Panc1 (cell line): ENCODE results near the gene SMC5. TPM values are rescaled to one million over a fixed set of nuclear protein-coding genes. Genes with fewer than 3 reads are reported as not detected.

ENCODE experiments used
- ATAC-seq: fragments of 200-7000 bp; cut with Tn5 transposase; 2 replicates; pipeline ENCODE4 v1.9.1; 2020; ENCODE audit warnings: mild to moderate bottlenecking, moderate library complexity
- BruUV-seq: library from RNA; stranded (reverse); fragments of 400-500 nt; replicated peaks from 2 replicates; lab custom pipeline; 2021; lab: Mats Ljungman, UMichigan
- CTCF ChIA-PET: fragments of 300-600 bp; sonication (Branson Sonifier 250); formaldehyde crosslinking; loops from one replicate; lab custom pipeline; 2022; ENCODE audit warnings: antibody characterized with exemption; lab: Charles Lee
- POLR2A ChIA-PET: fragments of 300-600 bp; sonication (Branson Sonifier 250); formaldehyde crosslinking; loops from one replicate; lab custom pipeline; 2022; ENCODE audit warnings: antibody characterized with exemption; lab: Charles Lee
- DNase-seq: peaks from one replicate; pipeline ENCODE4 v3.0.0-alpha.2; 2010; ENCODE audit warnings: low read depth, low spot score
- H3K27ac ChIP-seq: 2 replicates; pipeline ENCODE4 v1.5.1; 2011; ENCODE audit warnings: mild to moderate bottlenecking, low read length, inconsistent platforms
- H3K27me3 ChIP-seq: fragments of 200-500 bp; sonication (Bioruptor generic); 2 replicates; pipeline ENCODE4 v1.6.0; 2014; ENCODE audit warnings: low read length, inconsistent platforms; ENCODE audit not compliant: control insufficient read depth, insufficient read depth
- H3K36me3 ChIP-seq: fragments of 200-500 bp; sonication (Bioruptor generic); 2 replicates; pipeline ENCODE4 v1.5.1; 2014; ENCODE audit warnings: inconsistent platforms, mild to moderate bottlenecking, low read length, moderate library complexity; ENCODE audit not compliant: control insufficient read depth, insufficient read depth
- H3K4me1 ChIP-seq: 2 replicates; pipeline ENCODE4 v1.5.1; 2011; ENCODE audit warnings: inconsistent platforms, mild to moderate bottlenecking, low read length, moderate library complexity; ENCODE audit not compliant: control insufficient read depth, insufficient read depth
- H3K4me3 ChIP-seq, 2 experiments: 2 replicates each; pipeline ENCODE4 v1.5.1; 2011 to 2012; ENCODE audit warnings: low read depth in 2 of 2, low read length in 2 of 2, mild to moderate bottlenecking in 2 of 2, inconsistent platforms in 1 of 2, moderate library complexity in 1 of 2
- H3K9me3 ChIP-seq: fragments of 200-500 bp; sonication (Bioruptor generic); 2 replicates; pipeline ENCODE4 v1.5.1; 2014; ENCODE audit warnings: low read depth, mild to moderate bottlenecking, inconsistent platforms, low read length, moderate library complexity; ENCODE audit not compliant: control insufficient read depth, insufficient read depth
- POLR2AphosphoS5 ChIP-seq: IDR thresholded peaks from 2 replicates; pipeline ENCODE4 v1.6.1; 2012; ENCODE audit warnings: mild to moderate bottlenecking, low read depth, low read length, moderate library complexity
- SIN3A ChIP-seq: IDR thresholded peaks from 2 replicates; pipeline ENCODE4 v1.6.1; 2012; ENCODE audit warnings: low read depth, mild to moderate bottlenecking, low read length, moderate library complexity, borderline replicate concordance; ENCODE audit not compliant: insufficient read depth
- TCF7L2 ChIP-seq: IDR thresholded peaks from 2 replicates; pipeline ENCODE4 v1.6.1; 2011; ENCODE audit warnings: mild to moderate bottlenecking, low read depth, low read length, inconsistent platforms
- in situ Hi-C: cut with HindIII; loops from 2 replicates; pipeline ENCODE4 v1.10.0; 2016; ENCODE audit warnings: low sequenced_read_pairs, low pct_unique_long_range_greater_than_20kb
- intact Hi-C: fragments of 100-400 bp; cut with micrococcal nuclease; formaldehyde crosslinking; loops from one replicate; pipeline ENCODE4 v1.10.0; 2022; ENCODE audit not compliant: unreplicated experiment
- total RNA-seq: library from RNA; stranded (reverse); gene quantifications from one replicate; pipeline ENCODE4 v1.2.1, GENCODE V29; 2021; ENCODE audit not compliant: unreplicated experiment
- TF ChIP-seq, protein P1 (sequence below), 2 experiments: IDR thresholded peaks; 2 replicates each; pipeline ENCODE4 v1.6.1; 2011 to 2012; ENCODE audit warnings: low read depth in 2 of 2, control low read depth in 1 of 2, low read length in 1 of 2, mild to moderate bottlenecking in 1 of 2, moderate library complexity in 1 of 2; ENCODE audit not compliant: insufficient read depth in 1 of 2
- TF ChIP-seq, protein P2 (sequence below): fragments of 450-650 bp; IDR thresholded peaks from 2 replicates; pipeline ENCODE4 v1.5.1; 2017; ENCODE audit warnings: mild to moderate bottlenecking

Gene SMC5
- total RNA-seq, 1 experiment from 2014 or later: 12.9 TPM

DNA sequence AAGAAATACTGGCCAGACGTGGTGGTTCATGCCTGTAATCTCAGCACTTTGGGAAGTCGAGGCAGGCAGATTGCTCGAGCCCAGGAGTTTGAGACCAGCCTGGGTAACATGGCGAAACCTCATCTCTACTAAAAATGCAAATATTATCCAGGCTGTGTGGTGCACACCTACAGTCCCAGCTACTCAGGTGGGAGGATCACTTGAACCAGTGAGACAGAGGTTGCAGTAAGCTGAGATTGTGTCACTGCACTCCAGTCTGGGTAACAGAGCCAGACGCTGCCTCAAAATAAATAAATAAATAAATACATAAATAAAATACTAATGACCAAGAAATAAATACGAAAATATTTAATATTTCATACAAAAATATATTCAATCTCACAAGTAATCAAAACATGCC, 136.9 kb downstream of the SMC5 start:
- CTCF ChIA-PET: no interaction called here
- POLR2A ChIA-PET: no interaction called here
- DNase-seq: no peak
- intact Hi-C loops: no loop called here
- no peaks in the 10 kb centered on the region for H3K27me3 ChIP-seq
- H3K4me3 ChIP-seq: no peak overlapping the region
- ATAC-seq: no peak
- no peak overlapping the region for H3K27ac ChIP-seq
- H3K36me3 ChIP-seq: no peaks in the 10 kb centered on the region
- TF ChIP-seq POLR2AphosphoS5: no peak
- TF ChIP-seq, protein P1, sequence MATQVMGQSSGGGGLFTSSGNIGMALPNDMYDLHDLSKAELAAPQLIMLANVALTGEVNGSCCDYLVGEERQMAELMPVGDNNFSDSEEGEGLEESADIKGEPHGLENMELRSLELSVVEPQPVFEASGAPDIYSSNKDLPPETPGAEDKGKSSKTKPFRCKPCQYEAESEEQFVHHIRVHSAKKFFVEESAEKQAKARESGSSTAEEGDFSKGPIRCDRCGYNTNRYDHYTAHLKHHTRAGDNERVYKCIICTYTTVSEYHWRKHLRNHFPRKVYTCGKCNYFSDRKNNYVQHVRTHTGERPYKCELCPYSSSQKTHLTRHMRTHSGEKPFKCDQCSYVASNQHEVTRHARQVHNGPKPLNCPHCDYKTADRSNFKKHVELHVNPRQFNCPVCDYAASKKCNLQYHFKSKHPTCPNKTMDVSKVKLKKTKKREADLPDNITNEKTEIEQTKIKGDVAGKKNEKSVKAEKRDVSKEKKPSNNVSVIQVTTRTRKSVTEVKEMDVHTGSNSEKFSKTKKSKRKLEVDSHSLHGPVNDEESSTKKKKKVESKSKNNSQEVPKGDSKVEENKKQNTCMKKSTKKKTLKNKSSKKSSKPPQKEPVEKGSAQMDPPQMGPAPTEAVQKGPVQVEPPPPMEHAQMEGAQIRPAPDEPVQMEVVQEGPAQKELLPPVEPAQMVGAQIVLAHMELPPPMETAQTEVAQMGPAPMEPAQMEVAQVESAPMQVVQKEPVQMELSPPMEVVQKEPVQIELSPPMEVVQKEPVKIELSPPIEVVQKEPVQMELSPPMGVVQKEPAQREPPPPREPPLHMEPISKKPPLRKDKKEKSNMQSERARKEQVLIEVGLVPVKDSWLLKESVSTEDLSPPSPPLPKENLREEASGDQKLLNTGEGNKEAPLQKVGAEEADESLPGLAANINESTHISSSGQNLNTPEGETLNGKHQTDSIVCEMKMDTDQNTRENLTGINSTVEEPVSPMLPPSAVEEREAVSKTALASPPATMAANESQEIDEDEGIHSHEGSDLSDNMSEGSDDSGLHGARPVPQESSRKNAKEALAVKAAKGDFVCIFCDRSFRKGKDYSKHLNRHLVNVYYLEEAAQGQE (IDR thresholded peaks at IDR 0.05; ENCODE audit: insufficient read depth in 1 of 2, low read depth in 2 of 2, low read length in 1 of 2): no peak
- TF ChIP-seq SIN3A: no peak
- TF ChIP-seq TCF7L2: no peak
- TF ChIP-seq, protein P2, sequence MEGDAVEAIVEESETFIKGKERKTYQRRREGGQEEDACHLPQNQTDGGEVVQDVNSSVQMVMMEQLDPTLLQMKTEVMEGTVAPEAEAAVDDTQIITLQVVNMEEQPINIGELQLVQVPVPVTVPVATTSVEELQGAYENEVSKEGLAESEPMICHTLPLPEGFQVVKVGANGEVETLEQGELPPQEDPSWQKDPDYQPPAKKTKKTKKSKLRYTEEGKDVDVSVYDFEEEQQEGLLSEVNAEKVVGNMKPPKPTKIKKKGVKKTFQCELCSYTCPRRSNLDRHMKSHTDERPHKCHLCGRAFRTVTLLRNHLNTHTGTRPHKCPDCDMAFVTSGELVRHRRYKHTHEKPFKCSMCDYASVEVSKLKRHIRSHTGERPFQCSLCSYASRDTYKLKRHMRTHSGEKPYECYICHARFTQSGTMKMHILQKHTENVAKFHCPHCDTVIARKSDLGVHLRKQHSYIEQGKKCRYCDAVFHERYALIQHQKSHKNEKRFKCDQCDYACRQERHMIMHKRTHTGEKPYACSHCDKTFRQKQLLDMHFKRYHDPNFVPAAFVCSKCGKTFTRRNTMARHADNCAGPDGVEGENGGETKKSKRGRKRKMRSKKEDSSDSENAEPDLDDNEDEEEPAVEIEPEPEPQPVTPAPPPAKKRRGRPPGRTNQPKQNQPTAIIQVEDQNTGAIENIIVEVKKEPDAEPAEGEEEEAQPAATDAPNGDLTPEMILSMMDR: no peak
- no peaks in the 10 kb centered on the region for H3K4me1 ChIP-seq
- no TSS peak for BruUV-seq
- in situ Hi-C loops: no loop called here
- no peaks in the 10 kb centered on the region for H3K9me3 ChIP-seq

DNA sequence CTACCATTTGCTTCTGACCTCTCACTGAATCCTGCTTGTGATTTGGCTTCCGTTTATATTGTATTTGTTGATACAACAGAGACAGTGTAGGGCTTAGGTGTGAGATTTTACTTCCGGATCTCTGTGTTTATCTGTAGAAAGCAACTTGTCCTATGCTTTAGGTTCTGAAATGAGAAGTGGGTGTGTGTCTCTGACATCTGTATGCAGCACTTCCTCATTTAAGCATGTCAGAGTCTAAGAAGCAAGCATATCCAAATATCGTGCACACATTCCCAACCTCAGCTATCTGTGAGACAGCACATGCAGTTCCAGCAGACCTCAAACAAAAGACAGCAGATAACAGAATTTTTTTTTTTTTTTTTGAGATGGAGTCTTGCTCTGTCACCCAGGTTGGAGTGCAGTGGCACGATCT, 139.4 kb downstream of the SMC5 start:
- CTCF ChIA-PET: no interaction called here
- H3K27me3 ChIP-seq: no peaks in the 10 kb centered on the region
- TF ChIP-seq, protein P1 (IDR thresholded peaks at IDR 0.05; ENCODE audit: insufficient read depth in 1 of 2, low read depth in 2 of 2, low read length in 1 of 2): no peak
- TF ChIP-seq, protein P2: no peak
- TF ChIP-seq SIN3A (no peak), POLR2AphosphoS5 (no peak), TCF7L2 (no peak)
- H3K4me1 ChIP-seq: no peaks in the 10 kb centered on the region
- intact Hi-C loops: no loop called here
- no peak overlapping the region for H3K4me3 ChIP-seq
- POLR2A ChIA-PET: no interaction called here
- DNase-seq: no peak
- H3K36me3 ChIP-seq: no peaks in the 10 kb centered on the region
- ATAC-seq: no peak
- no peak overlapping the region for H3K27ac ChIP-seq
- BruUV-seq: no TSS peak
- no peaks in the 10 kb centered on the region for H3K9me3 ChIP-seq
- in situ Hi-C loops: no loop called here
